ENCODE data around the gene SKIC3.

SKIC3 gene

DNA sequence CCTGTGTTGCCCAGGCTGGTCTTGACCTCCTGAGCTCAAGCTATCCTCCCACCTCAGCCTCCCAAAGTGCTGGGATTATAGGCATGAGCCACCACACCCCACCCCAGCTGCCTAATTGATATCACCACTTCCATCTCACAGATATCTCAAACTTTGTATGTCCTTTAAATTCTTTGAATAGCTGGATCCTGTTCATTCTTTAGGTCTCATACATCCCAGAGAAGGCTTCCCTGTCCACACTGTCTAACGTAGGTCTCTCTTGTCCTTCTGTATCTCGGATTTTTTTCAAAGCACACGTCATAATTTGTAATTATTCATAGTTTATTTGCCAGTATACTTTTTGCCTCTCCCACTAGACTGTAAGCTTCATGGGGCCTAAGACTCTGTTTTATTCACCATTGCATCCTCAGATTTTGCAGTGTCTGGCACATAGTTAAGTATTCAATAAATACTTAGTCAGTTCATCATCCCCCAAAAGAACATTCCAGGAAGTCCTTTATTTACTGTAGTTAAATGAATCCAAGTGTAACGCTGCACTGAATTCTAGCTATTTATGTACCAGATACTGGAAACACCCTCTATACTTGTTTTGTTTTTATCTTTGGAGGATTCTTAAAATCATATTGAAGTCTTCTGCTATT is 10.6 kb upstream of the SKIC3 start:
- no peak overlapping the region for H3K4me2 ChIP-seq
- no peaks in the 10 kb centered on the region for H3K4me1 ChIP-seq
- no peaks in the 10 kb centered on the region for H4K20me1 ChIP-seq
- no peak overlapping the region for H3K9ac ChIP-seq
- H3K36me3 ChIP-seq = peaks cover 0 to 25% (median 18%) of the 10 kb centered on the region in 11 experiments; a peak in 16 of 22 replicates
- no peak overlapping the region for H3K27ac ChIP-seq
- no peak overlapping the region for H3K4me3 ChIP-seq
- H3K9me3 ChIP-seq (replicated peaks in 1 of 11) = no peaks in the 10 kb centered on the region
- no peaks in the 10 kb centered on the region for H3K27me3 ChIP-seq
- TF ChIP-seq Cebpa-rat (IDR thresholded peaks at IDR 0.05) = no peak

DNA sequence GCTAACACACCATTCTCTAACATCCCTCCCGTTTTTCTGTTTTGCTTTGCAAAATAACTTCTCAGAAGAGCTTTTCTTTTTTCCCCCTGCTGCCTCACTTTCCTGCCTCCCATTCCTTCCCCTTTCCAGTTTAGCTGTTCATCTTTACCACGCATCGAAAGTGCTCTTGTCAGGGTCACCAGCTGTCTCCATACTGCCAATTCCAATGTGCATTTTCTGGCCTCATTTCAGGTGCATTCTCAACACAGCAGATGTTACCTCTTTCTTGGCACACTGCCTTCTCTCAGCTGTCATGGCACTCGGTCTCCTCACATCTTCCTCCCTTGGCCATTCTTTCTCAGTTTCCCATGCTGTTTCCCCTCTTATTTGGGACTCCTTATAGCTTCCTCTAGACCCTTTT is 9.7 kb upstream of the SKIC3 start:
- no peak for TF ChIP-seq Cebpa-rat (IDR thresholded peaks at IDR 0.05)
- H3K9ac ChIP-seq = no peak overlapping the region
- peaks cover 0 to 25% (median 17%) of the 10 kb centered on the region in 11 experiments; a peak in 16 of 22 replicates for H3K36me3 ChIP-seq
- no peak overlapping the region for H3K27ac ChIP-seq
- no peaks in the 10 kb centered on the region for H3K27me3 ChIP-seq
- H3K9me3 ChIP-seq (replicated peaks in 1 of 11) = no peaks in the 10 kb centered on the region
- H3K4me1 ChIP-seq = no peaks in the 10 kb centered on the region
- H3K4me3 ChIP-seq = no peak overlapping the region
- H4K20me1 ChIP-seq = no peaks in the 10 kb centered on the region
- H3K4me2 ChIP-seq = no peak overlapping the region

DNA sequence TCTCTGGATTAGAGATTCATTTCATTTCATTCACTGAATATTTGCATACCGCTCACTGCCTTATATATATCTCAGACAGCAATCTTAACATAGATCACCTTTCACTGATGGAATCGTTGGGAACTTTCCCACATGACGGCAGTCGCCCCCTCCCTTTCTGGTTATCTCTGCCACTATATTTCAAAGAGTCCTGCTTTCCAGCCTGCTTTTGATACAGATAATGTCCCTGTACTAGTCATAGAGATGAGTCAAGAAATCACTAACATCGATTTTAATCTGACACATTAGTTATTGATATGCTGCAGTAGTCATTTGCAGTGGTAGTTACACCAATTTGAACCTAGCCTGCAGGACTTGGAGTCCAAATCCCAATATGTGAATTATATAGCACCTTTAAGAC is 8.6 kb upstream of the SKIC3 start:
- H3K4me2 ChIP-seq = no peak overlapping the region
- no peaks in the 10 kb centered on the region for H3K27me3 ChIP-seq
- H4K20me1 ChIP-seq = no peaks in the 10 kb centered on the region
- no peak for TF ChIP-seq Cebpa-rat (IDR thresholded peaks at IDR 0.05)
- H3K4me1 ChIP-seq = no peaks in the 10 kb centered on the region
- H3K9ac ChIP-seq = no peak overlapping the region
- H3K27ac ChIP-seq = no peak overlapping the region
- H3K36me3 ChIP-seq = peaks cover 0 to 18% (median 11%) of the 10 kb centered on the region in 11 experiments; a peak in 14 of 22 replicates
- no peaks in the 10 kb centered on the region for H3K9me3 ChIP-seq (replicated peaks in 1 of 11)
- H3K4me3 ChIP-seq = no peak overlapping the region

DNA sequence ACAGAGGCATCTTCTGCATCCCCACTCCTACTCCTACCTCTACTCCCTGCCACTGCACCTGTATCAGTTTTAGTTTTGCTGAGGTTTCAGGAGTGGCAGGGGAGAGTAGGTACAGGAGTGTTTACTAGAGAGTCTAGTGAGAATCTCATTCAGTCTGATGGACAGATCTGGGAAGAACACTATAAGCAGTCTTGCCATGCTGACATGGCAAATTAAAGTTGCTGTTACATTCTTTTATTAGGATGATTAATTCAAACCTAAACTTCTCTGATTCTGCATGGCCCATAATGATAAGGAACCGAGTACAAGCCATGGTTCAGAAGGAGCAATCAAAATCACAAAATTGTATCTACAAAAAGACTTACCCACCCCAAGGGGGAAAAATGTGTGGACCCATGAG is 7.5 kb upstream of the SKIC3 start:
- no peak for TF ChIP-seq Cebpa-rat (IDR thresholded peaks at IDR 0.05)
- H3K27me3 ChIP-seq = no peaks in the 10 kb centered on the region
- no peaks in the 10 kb centered on the region for H3K4me1 ChIP-seq
- H4K20me1 ChIP-seq = no peaks in the 10 kb centered on the region
- no peak overlapping the region for H3K4me2 ChIP-seq
- no peak overlapping the region for H3K27ac ChIP-seq
- H3K9ac ChIP-seq = no peak overlapping the region
- H3K9me3 ChIP-seq (replicated peaks in 1 of 11) = no peaks in the 10 kb centered on the region
- H3K4me3 ChIP-seq = no peak overlapping the region
- peaks cover 0 to 10% (median 5%) of the 10 kb centered on the region in 11 experiments; a peak in 10 of 22 replicates for H3K36me3 ChIP-seq

DNA sequence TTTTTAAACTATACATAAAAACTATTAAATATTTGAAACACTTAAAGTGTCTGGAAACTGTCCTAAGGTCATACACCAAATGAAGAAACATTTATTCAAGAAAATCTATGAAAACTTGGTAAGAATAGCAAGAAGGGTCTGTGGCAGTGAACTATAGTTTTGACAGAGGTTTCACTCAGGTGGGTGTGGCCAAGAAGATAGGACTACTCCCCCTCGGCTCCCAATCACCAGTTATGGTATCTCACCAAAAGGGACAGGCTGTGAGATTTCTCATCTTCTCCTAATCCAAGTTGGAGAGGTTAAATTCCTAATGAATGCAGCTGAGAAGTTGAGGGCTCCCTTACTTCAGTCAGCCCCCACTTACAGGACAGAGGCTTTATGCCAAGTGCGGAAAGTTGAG is 3.1 kb upstream of the SKIC3 start:
- Histone ChIP-seq H3K9ac (no peak overlapping the region), H3K9me3 (replicated peaks in 1 of 11) (no peaks in the 10 kb centered on the region), H3K4me3 (no peak overlapping the region), H3K27me3 (no peaks in the 10 kb centered on the region), H4K20me1 (peaks cover 0 to 16% (median 4%) of the 10 kb centered on the region in 11 experiments; a peak in 7 of 22 replicates), H3K4me1 (peaks cover 18 to 25% (median 21%) of the 10 kb centered on the region in 10 experiments), H3K36me3 (peaks cover 0 to 6% (median 3%) of the 10 kb centered on the region in 11 experiments; a peak in 14 of 22 replicates), H3K27ac (no peak overlapping the region), H3K4me2 (no peak overlapping the region)
- no peak for TF ChIP-seq Cebpa-rat (IDR thresholded peaks at IDR 0.05)

DNA sequence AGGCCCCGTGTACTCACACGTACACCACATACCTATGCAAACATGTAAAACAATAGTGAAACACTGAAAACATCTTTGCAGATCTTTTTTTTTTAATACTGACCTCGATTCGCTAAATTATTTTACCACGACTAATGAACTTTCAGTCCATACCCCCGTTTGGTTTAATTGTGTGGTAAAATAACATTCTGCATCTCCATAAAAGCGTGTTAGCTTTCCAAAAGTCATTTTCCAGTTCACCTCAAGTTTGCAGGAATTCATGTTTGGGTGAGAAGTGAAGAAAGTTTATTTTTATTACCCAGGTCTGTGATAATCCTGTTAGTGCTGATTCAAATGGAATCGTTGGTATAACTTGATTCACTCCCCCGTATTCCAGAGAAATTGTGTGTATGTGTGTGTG is 776 bp upstream of the SKIC3 start:
- Histone ChIP-seq H3K9me3 (replicated peaks in 1 of 11) (no peaks in the 10 kb centered on the region), H3K9ac (peak overlapping the region; percentile 73 to 85 (median 81)), H3K27ac (peak overlapping the region in 10 of 11 experiments; percentile 61 to 80 (median 71); a peak in 21 of 22 replicates), H3K4me2 (peak overlapping the region; percentile 75 to 92 (median 87)), H4K20me1 (peaks cover 0 to 33% (median 10%) of the 10 kb centered on the region in 11 experiments; a peak in 10 of 22 replicates), H3K4me1 (peaks cover 18 to 38% (median 22%) of the 10 kb centered on the region in 10 experiments), H3K36me3 (peaks cover 0 to 25% (median 10%) of the 10 kb centered on the region in 11 experiments; a peak in 16 of 22 replicates), H3K27me3 (no peaks in the 10 kb centered on the region), H3K4me3 (peak overlapping the region; percentile 71 to 83 (median 79))
- TF ChIP-seq Cebpa-rat (IDR thresholded peaks at IDR 0.05) = no peak

DNA sequence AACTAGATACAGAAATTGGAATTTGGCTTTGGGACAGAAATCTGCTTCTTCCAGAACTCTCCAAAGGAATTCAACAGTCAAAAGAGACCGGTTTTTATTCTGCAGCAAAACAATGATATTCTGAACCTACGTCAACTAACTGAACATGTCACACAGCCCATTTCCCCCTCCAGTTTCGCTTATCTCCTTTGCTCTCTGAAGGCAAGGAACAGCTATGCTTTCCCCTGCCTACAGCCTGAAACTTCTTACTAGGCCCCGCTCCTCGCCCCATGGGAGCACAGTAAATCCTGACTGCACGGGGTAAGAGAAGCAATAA is 488 bp downstream of the SKIC3 start:
- H3K27me3 ChIP-seq = no peaks in the 10 kb centered on the region
- peaks cover 0 to 33% (median 10%) of the 10 kb centered on the region in 11 experiments; a peak in 10 of 22 replicates for H4K20me1 ChIP-seq
- TF ChIP-seq Cebpa-rat (IDR thresholded peaks at IDR 0.05) = no peak
- peaks cover 9 to 38% (median 22%) of the 10 kb centered on the region in 11 experiments; a peak in 19 of 22 replicates for H3K36me3 ChIP-seq
- H3K4me2 ChIP-seq = peak overlapping the region; percentile 68 to 94 (median 84)
- peak overlapping the region; percentile 16 to 80 (median 71); a peak in 21 of 22 replicates for H3K27ac ChIP-seq
- H3K4me1 ChIP-seq = peaks cover 18 to 44% (median 22%) of the 10 kb centered on the region in 10 experiments
- H3K9me3 ChIP-seq (replicated peaks in 1 of 11) = no peaks in the 10 kb centered on the region
- H3K4me3 ChIP-seq = peak overlapping the region; percentile 71 to 83 (median 79)
- H3K9ac ChIP-seq = peak overlapping the region; percentile 71 to 85 (median 81)

DNA sequence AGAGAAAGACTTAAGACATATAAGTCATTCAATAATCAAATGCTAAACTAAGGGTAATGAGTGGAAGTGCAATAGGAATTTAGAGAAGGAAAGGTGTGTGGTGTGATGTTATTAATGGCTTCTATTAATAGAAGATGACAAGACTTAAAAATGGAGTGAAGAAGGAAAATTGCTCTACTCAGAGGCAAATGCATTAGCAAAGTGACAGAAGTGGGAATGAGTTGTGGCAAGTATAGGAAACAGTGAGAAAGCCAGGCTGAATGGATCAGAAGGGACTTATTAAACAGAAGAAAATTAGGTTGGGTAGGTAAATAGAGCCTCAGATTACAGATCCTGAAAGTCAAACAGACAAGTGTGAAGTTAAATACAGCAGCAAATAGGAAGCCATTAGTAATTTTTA is 5.7 kb downstream of the SKIC3 start:
- Histone ChIP-seq H3K27ac (no peak overlapping the region), H3K27me3 (no peaks in the 10 kb centered on the region), H3K4me1 (peaks cover 6 to 41% (median 7%) of the 10 kb centered on the region in 10 experiments), H3K4me3 (no peak overlapping the region), H3K9me3 (replicated peaks in 1 of 11) (no peaks in the 10 kb centered on the region), H3K36me3 (peaks cover 60 to 90% (median 69%) of the 10 kb centered on the region in 11 experiments), H3K9ac (no peak overlapping the region), H3K4me2 (no peak overlapping the region), H4K20me1 (peaks cover 0 to 39% (median 20%) of the 10 kb centered on the region in 11 experiments; a peak in 12 of 22 replicates)
- no peak for TF ChIP-seq Cebpa-rat (IDR thresholded peaks at IDR 0.05)

DNA sequence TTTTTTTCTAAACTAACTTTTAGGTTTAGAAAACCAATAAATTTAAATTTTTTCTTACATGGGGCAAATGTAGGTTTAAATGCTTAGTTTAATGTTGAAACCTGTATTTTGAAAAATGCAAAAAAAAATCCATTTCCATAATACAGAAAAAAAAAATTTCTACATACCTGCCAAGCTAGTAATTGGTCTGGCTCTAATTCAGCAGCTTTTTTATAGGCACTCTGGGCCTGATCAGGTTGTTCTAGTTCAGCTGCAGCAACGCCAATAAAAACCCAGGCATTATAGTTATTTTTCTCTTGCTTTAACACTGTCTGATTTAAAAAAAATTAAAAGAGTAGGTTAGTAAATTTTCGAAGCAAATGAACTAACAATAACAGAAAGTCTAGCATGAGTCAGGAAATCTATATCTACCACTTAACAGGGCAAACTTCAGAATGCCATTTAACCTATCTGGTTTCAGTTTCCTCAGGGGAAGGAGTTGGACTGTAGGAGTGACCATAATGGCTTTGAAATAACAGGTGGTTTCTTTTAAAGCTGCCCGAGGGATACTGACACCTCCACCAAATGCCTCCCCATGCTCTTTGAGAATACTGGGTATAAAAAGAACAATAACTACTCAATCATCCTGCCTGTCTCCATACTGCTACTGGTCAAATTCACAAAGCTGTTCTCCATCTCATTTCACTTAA is 11.6 kb downstream of the SKIC3 start:
- Histone ChIP-seq H4K20me1 (peaks cover 0 to 21% (median 10%) of the 10 kb centered on the region in 11 experiments; a peak in 9 of 22 replicates), H3K27ac (no peak overlapping the region), H3K36me3 (peaks cover 76 to 99% (median 93%) of the 10 kb centered on the region in 11 experiments)

More for the DNA sequence above, 11.6 kb downstream of the SKIC3 start:
- Histone ChIP-seq H3K4me3 (no peak overlapping the region), H3K27me3 (no peaks in the 10 kb centered on the region), H3K9ac (no peak overlapping the region), H3K4me2 (no peak overlapping the region), H3K9me3 (replicated peaks in 1 of 11) (no peaks in the 10 kb centered on the region), H3K4me1 (no peaks in the 10 kb centered on the region)
- TF ChIP-seq Cebpa-rat (IDR thresholded peaks at IDR 0.05) = no peak

Data from BLaER1 treated with 17β-estradiol and CSF1 and Interleukin-3, amounts not matched to agents 10 nM and 100 nM (cell line).